ENCODE measurements around the gene LRRK2.
"Not testable (repeated sequence)": the region's sequence is repeated elsewhere in the genome, so short reads cannot be mapped to it uniquely, and the experiment has no call there.

The LRRK2 gene

DNA sequence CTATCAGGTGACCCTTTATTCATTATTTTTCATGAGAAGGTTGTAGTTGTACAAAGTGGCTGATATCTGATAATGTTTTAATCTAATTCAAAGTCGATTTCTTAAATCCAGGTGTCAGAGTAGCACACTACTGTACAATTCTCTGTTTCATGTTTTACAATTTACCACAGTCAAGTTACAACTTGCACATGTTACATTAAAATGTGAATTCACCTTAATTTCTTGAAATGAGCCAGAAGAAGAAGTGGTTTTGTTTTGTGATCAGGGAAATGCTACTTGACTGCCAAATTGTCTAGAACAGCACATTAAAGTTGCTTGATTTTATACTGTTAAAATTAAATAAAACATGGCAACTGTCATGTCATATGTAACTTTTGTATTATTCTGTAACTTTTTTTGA, 23.2 kb downstream of the LRRK2 start:
- no peak for DNase-seq

- no peak for DNase-seq
These were observed 23.9 kb downstream of the LRRK2 start for GRCh38 chr12:40248585-40249297.

DNA sequence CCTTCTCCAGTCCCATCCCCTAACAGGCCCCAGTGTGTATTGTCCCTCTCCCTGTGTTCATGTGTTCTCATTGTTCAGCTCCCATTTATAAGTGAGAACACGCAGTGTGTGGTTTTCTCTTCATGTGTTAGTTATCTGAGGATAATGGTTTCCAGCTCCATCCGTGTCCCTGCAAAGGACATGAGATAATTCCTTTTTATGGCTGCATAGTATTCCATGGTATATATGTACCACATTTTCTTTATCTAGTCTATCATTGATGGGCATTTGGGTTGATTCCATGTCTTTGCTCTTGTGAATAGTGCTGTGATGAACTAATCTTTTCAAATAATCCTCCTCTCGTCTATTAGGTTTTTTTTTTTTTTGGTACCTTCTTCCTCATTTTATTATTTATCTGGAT, 25.9 kb downstream of the LRRK2 start:
- DNase-seq: not testable (repeated sequence)

GRCh38 chr12:40253936-40254335, 29.1 kb downstream of the LRRK2 start:
- no peak for DNase-seq

GRCh38 chr12:40254455-40255085, 29.8 kb downstream of the LRRK2 start:
- no peak for DNase-seq

- DNase-seq: no peak
These were observed 33.6 kb downstream of the LRRK2 start for GRCh38 chr12:40258371-40258770.

DNA sequence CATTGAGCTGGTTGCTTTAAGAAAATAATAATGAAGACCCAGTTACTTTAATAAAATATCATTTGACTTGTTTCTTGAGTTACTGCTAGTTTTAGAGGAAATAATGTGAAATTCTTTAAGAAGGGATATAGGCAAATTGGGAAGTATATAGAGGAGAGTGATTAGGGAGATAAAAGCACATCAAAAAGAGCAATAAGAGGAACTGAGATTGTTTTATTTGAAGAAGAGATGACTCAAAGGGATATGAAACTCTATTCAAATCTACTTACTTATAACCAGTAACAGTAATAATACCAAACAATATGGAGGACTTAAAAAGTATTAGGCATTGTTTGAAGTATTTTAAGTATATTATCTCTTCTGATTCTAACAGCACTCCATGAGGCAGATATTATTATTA, 37.1 kb downstream of the LRRK2 start:
- DNase-seq: no peak

DNA sequence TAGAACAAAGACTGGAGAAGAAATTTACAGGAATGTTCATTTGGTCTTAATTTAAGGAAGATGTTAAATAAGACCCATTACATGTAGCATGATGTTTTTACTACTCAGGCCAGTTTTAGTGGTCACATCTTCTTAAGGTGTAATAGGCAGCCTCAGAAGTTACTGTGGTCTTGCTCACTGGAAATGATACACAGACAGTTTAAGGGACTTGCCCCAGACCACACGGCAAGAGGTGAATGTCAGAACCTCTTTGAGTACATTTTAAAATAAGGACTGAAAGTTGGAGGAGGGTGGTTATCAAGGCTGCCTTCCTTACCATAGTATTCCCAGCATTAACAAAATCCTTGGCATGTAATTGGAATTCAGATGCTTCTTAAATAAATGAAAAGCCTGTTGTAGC, 37.9 kb downstream of the LRRK2 start:
- DNase-seq: no peak

- DNase-seq: no peak
These were observed 39.0 kb downstream of the LRRK2 start for GRCh38 chr12:40263616-40264409.

DNA sequence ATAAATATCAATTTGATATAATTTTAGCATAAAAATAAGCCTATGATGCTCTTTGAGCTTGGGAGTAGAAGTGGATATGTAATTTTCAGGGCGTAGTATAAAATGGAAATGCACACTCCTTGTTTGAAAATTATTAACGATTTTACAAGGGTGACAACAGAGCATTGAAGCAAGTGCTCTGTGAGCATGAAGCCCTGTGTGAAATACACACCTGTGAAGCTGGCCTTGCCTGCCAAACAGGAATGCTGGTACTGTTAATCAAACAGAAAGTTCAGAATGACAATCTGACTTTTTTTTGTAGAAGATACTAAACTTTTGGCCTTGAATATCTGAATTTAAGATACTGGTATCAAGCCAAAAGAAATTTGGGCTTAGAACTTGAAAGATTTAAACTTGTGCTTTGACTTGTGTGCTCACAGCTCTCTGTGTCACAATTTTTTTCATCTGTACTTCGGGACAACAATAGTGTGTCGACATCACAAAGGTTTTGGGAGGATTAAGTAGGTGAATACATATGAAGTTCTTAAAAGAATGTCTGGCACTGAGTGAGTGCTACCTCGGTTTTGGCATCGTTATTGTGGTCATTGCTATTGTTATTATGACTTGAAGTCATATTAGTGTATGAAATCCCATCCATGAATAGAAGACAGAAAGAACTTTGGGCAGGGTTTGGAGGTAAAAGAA, 47.3 kb downstream of the LRRK2 start:
- no peak for DNase-seq

DNA sequence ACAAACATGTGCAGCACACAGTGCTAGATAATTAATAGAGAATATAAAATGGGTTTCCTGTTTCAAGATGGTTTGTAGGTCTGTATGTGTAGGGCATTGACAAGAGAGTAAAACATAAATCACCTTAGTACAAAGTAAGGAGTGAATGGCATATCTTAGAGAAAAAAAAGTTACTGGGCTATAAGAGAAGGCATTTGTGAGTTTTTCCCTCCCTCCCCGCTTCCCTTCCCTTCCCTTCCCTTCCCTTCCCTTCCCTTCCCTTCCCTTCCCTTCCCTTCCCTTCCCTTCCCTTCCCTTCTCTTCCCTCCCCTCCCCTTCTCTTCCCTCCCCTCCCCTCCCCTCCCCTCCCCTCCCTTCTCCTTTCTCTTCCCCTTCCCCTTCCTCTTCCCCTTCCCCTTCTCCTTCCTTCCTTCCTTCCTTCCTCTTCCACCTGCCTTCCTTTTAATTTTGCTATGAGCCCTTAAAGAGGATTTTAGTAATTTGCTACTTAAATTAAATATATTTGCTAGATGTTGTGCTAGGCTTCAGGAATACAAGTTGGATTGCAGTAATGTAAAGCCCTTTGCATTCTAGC, 57.1 kb downstream of the LRRK2 start:
- no peak for DNase-seq

- DNase-seq: no peak
These were observed 61.8 kb downstream of the LRRK2 start for GRCh38 chr12:40286583-40286982.

DNA sequence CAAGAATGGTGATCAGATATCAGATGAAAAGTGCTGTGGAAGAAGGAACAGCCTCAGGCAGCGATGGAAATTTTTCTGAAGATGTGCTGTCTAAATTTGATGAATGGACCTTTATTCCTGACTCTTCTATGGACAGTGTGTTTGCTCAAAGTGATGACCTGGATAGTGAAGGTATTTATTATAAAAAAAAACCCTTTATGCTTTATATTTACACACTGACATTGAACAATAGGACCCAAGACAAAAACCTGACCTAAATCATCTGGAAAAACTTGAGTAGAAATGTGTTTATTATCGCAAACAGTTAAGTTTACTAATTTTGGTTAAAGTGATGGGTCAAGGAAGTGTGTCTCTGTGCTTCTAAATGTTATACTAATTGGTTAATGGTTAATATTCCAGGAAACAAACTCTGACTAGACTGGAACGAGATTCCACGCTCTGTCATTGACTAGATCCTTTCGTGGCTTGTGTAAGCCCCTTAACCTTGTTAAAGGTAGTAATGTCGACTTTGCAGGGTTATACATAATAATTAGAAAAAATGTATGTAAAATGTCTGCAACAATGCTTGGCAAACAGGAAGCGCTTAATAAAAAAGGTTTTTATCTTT, 62.7 kb downstream of the LRRK2 start:
- DNase-seq: no peak

DNA sequence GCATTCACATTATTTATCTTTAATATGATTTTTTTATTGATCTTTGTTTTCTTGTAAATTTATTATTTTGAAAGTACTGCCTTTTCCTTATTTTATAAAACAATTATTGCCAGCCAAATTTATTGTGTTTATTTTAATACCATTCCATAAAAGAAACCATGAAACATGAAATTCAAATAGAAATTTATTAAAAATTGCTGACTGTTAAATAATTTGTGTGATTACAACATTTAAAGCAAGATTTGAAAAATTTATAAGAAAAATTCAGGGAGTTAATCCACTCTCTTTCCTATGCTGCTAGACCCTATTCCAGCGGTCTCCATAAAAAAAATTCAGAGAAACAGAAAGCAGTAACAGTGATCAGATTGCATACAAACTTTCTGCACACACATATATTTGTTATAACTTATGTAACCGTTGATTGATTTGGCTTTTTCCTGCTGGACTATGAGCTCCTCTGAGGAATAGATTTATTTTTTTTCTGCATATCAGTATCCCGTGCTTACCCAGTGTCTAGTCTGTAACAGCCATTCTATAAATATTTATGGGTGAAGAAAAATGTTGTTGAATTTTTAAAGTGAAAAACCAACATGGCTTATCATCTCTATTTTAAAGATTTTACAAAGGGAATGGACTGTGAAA, 68.1 kb downstream of the LRRK2 start:
- DNase-seq: no peak

- no peak for DNase-seq
These were observed 73.5 kb downstream of the LRRK2 start for GRCh38 chr12:40298341-40298740.

DNA sequence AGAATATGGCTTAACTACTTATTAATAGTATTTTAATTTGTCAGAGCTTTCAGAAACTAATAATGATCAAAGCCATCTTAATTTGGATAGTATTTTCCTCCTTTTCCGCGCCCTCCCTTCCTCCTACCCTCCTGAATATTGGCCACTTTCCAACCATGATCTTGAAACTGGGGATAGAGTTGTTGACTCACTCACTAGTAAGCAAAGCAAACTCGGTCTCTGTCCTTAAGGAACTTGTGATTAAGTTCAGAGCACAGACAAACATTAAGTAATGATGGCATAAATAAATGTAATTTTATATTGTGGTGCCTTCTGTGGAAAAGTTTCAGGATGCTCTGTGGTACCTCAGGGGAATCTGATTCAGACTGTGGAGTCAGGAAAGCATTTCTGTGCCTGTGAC, 75.7 kb downstream of the LRRK2 start:
- DNase-seq: no peak

GRCh38 chr12:40309001-40309400, 84.2 kb downstream of the LRRK2 start:
- DNase-seq: no peak

DNA sequence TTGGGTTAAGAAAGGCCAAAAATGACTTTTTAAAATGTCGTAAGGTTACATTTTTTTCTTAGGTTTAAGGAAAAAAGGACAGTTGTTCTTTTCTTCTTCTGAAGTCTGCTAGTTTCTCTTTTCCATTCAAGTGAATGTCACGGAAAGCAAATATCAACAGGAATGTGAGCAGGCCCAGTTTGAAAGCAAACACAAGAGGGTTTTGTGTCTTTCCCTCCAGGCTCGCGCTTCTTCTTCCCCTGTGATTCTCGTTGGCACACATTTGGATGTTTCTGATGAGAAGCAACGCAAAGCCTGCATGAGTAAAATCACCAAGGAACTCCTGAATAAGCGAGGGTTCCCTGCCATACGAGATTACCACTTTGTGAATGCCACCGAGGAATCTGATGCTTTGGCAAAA, 85.4 kb downstream of the LRRK2 start:
- DNase-seq: peak in 1 of 56 donors; percentile 75

GRCh38 chr12:40312196-40312595, 87.4 kb downstream of the LRRK2 start:
- no peak for DNase-seq

DNA sequence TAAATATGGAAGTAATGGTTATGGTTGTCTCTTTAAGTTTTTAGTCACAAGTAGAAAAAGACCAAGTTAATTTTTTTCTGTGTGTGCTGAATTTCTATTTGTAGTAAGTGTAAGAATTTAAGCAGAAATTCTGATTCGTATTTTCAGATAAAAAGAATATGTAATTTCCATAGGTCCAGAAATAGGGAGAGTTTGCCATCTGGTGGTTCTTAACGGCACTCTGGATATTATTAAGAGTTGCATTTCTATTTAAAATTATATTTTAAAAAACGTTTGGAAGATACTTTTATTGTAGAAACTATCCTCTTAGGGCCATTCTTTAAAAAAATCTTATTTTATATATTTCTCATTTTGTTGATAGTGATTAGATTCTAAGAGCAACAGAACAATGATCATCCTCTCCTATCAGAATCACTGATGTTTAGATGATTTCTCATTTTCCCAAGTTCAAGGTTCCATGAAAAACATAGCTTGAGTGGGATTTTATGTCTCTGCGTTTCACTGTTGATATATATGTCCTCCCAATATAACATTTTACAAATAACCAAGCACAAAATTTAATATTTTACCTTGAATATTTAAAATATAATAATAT, 88.3 kb downstream of the LRRK2 start:
- no peak for DNase-seq
